GM12892 (cell line): ENCODE measurements around the gene PRICKLE1.

Experiments used
- POLR2A ChIP-seq: IDR thresholded peaks from 2 replicates; pipeline ENCODE4 v1.6.1; 2011; ENCODE audit warnings: low read depth, low read length, control low read depth
- POLR2AphosphoS5 ChIP-seq: IDR thresholded peaks from 2 replicates; pipeline ENCODE4 v1.6.1; 2011; ENCODE audit warnings: low read depth, low read length, control low read depth

- TF ChIP-seq POLR2AphosphoS5, result no peak
- TF ChIP-seq POLR2A, result no peak
Observed at GRCh38 chr12:42557586-42558172, 31.9 kb downstream of the PRICKLE1 start.
